H1 (cell line): ENCODE data around the gene CTTNBP2. TPM values are rescaled to one million over a fixed set of nuclear protein-coding genes. Genes with fewer than 3 reads are reported as not detected.

Source experiments
- CTCF ChIA-PET: fragments of 300-600 bp; sonication (Branson Sonifier 250); formaldehyde crosslinking; loops from one replicate; lab custom pipeline; 2021; ENCODE audit not compliant: partially characterized antibody; lab: Charles Lee
- POLR2A ChIA-PET: fragments of 300-600 bp; sonication (Branson Sonifier 250); formaldehyde crosslinking; loops from one replicate; lab custom pipeline; 2021; ENCODE audit warnings: inconsistent platforms; ENCODE audit not compliant: partially characterized antibody; lab: Charles Lee
- DNase-seq, 2 experiments: peaks; one replicate each; pipeline versions ENCODE4 v3.0.0 to v3.0.0-alpha.2; 2010 to 2022; ENCODE audit warnings: low spot score in 2 of 2, low read depth in 1 of 2, mixed read lengths in 1 of 2
- FAIRE-seq: peaks from 2 replicates; lab custom pipeline; 2011; peaks lifted over from hg19 to GRCh38; lab: Jason Lieb, UNC
- H2AFZ ChIP-seq: 2 replicates; pipeline ENCODE4 v1.8.1; 2012; ENCODE audit warnings: low read length, inconsistent platforms
- H2AK5ac ChIP-seq: 2 replicates; pipeline ENCODE4 v1.6.1; 2013; ENCODE audit warnings: low read depth, low read length
- H2BK120ac ChIP-seq: replicated peaks from 2 replicates; pipeline ENCODE3; 2013; ENCODE audit warnings: low read depth, low read length, inconsistent platforms
- H2BK12ac ChIP-seq: 2 replicates; pipeline ENCODE4 v1.6.1; 2013; ENCODE audit warnings: low read depth, low read length
- H2BK15ac ChIP-seq: 2 replicates; pipeline ENCODE4 v1.6.1; 2013; ENCODE audit warnings: low read length
- H2BK20ac ChIP-seq: 2 replicates; pipeline ENCODE4 v1.6.1; 2013; ENCODE audit warnings: low read length
- H2BK5ac ChIP-seq: 2 replicates; pipeline ENCODE4 v1.6.1; 2013; ENCODE audit warnings: low read depth, low read length
- H3K14ac ChIP-seq: 2 replicates; pipeline ENCODE4 v1.6.1; 2013; ENCODE audit warnings: inconsistent platforms; ENCODE audit not compliant: insufficient read length
- H3K18ac ChIP-seq: 2 replicates; pipeline ENCODE4 v1.6.1; 2013; ENCODE audit warnings: low read length; ENCODE audit errors: extremely low read depth
- H3K23ac ChIP-seq: 2 replicates; pipeline ENCODE4 v1.6.1; 2013; ENCODE audit warnings: inconsistent platforms; ENCODE audit not compliant: insufficient read length
- H3K23me2 ChIP-seq: 2 replicates; pipeline ENCODE4 v1.6.1; 2013; ENCODE audit warnings: low read depth, low read length
- H3K27ac ChIP-seq: 2 replicates; pipeline ENCODE4 v1.6.1; 2011; ENCODE audit warnings: low read depth, low read length, inconsistent platforms
- H3K27me3 ChIP-seq, 4 experiments: replicated peaks in 1 of 4; 1 replicate in 1 of 4; 2 replicates in 3 of 4; pipeline versions ENCODE4 v1.6.1 to v1.8.1; 2011 to 2013; ENCODE audit warnings: low read length in 3 of 4, mild to moderate bottlenecking in 3 of 4, inconsistent platforms in 2 of 4, mixed read lengths in 2 of 4, moderate library complexity in 1 of 4; ENCODE audit not compliant: control insufficient read depth in 3 of 4, insufficient read depth in 3 of 4; ENCODE audit errors: extremely low read depth in 1 of 4
- H3K36me3 ChIP-seq, 4 experiments: 2 replicates each; pipeline versions ENCODE4 v1.6.1 to v1.8.1; 2011 to 2013; ENCODE audit warnings: mild to moderate bottlenecking in 4 of 4, low read length in 3 of 4, moderate library complexity in 2 of 4, control low read depth in 1 of 4, inconsistent platforms in 1 of 4; ENCODE audit not compliant: insufficient read depth in 4 of 4, control insufficient read depth in 2 of 4
- H3K4ac ChIP-seq: replicated peaks from 2 replicates; pipeline ENCODE3; 2013; ENCODE audit warnings: low read length, low read depth, mixed read lengths, inconsistent platforms; ENCODE audit not compliant: insufficient read length
- H3K4me1 ChIP-seq, 4 experiments: replicated peaks in 1 of 4; 1 replicate in 1 of 4; 2 replicates in 3 of 4; pipeline versions ENCODE4 v1.6.1 to v1.8.1; 2011 to 2013; ENCODE audit warnings: low read length in 3 of 4, inconsistent platforms in 2 of 4, mixed read lengths in 1 of 4; ENCODE audit not compliant: insufficient read depth in 4 of 4, control insufficient read depth in 3 of 4
- H3K4me2 ChIP-seq, 2 experiments: 2 replicates each; pipeline versions ENCODE4 v1.6.1 to v1.8.1; 2011 to 2013; ENCODE audit warnings: low read depth in 2 of 2, low read length in 2 of 2, control low read depth in 1 of 2, inconsistent platforms in 1 of 2, mild to moderate bottlenecking in 1 of 2; ENCODE audit not compliant: insufficient read depth in 1 of 2
- H3K4me3 ChIP-seq, 4 experiments: fragments of 200-600, 300-600 bp in 1 of 4; sonication (generic), shearing (Covaris generic), sonication (Bioruptor Twin) in 1 of 4; 2 replicates each; pipeline versions ENCODE4 v1.5.1 to v1.8.1; 2011 to 2016; ENCODE audit warnings: low read length in 4 of 4, low read depth in 3 of 4, control low read depth in 2 of 4, inconsistent platforms in 2 of 4, mild to moderate bottlenecking in 2 of 4, mixed read lengths in 1 of 4, moderate library complexity in 1 of 4; ENCODE audit not compliant: insufficient read depth in 2 of 4; ENCODE audit errors: extremely low read depth in 1 of 4
- H3K56ac ChIP-seq: replicated peaks from 2 replicates; pipeline ENCODE3; 2013; ENCODE audit warnings: low read depth, mild to moderate bottlenecking, mixed read lengths, low read length, inconsistent platforms; ENCODE audit not compliant: insufficient read length
- H3K79me1 ChIP-seq: 2 replicates; pipeline ENCODE4 v1.6.1; 2013; ENCODE audit warnings: low read depth, low read length, control low read depth
- H3K79me2 ChIP-seq, 2 experiments: 2 replicates each; pipeline versions ENCODE4 v1.6.1 to v1.8.1; 2012 to 2013; ENCODE audit warnings: low read length in 2 of 2, mild to moderate bottlenecking in 2 of 2, inconsistent platforms in 1 of 2; ENCODE audit not compliant: insufficient read depth in 2 of 2, control insufficient read depth in 1 of 2
- H3K9ac ChIP-seq, 4 experiments: replicated peaks in 1 of 4; 1 replicate in 1 of 4; 2 replicates in 3 of 4; pipeline versions ENCODE4 v1.6.1 to v1.8.1; 2011 to 2013; ENCODE audit warnings: low read depth in 3 of 4, low read length in 3 of 4, control low read depth in 2 of 4, mild to moderate bottlenecking in 2 of 4, moderate library complexity in 2 of 4, inconsistent platforms in 1 of 4; ENCODE audit errors: extremely low read depth in 1 of 4
- H3K9me3 ChIP-seq, 2 experiments: 2 replicates each; pipeline versions ENCODE4 v1.6.1 to v1.8.1; 2012 to 2013; ENCODE audit warnings: mild to moderate bottlenecking in 2 of 2, moderate library complexity in 2 of 2, control low read depth in 1 of 2, inconsistent platforms in 1 of 2, low read depth in 1 of 2, low read length in 1 of 2, mixed read lengths in 1 of 2; ENCODE audit not compliant: insufficient read depth in 2 of 2
- H4K20me1 ChIP-seq, 2 experiments: replicated peaks in 1 of 2; 2 replicates each; pipeline versions ENCODE3 to v1.8.1; 2011 to 2013; ENCODE audit warnings: inconsistent platforms in 2 of 2, low read length in 2 of 2, mild to moderate bottlenecking in 1 of 2; ENCODE audit not compliant: insufficient read depth in 2 of 2, control insufficient read depth in 1 of 2
- H4K5ac ChIP-seq: 2 replicates; pipeline ENCODE4 v1.6.1; 2013; ENCODE audit warnings: low read length, low read depth, mixed read lengths, inconsistent platforms; ENCODE audit not compliant: insufficient read length
- H4K8ac ChIP-seq: 2 replicates; pipeline ENCODE4 v1.8.0; 2013; ENCODE audit warnings: mild to moderate bottlenecking, moderate library complexity, low read length, inconsistent platforms; ENCODE audit not compliant: insufficient read depth; ENCODE audit errors: extremely low read depth
- H4K91ac ChIP-seq: replicated peaks from 2 replicates; pipeline ENCODE3; 2013; ENCODE audit warnings: low read length, mixed read lengths, inconsistent platforms; ENCODE audit not compliant: insufficient read length
- BCL11A ChIP-seq, 2 experiments: IDR thresholded peaks; one replicate each; pipeline ENCODE4 v1.6.1; 2011; ENCODE audit warnings: low read depth in 2 of 2, low read length in 2 of 2, mild to moderate bottlenecking in 2 of 2
- BRCA1 ChIP-seq: IDR thresholded peaks from 2 replicates; pipeline ENCODE4 v1.6.1; 2012; ENCODE audit warnings: low read depth, low read length, improper control_type of control experiment
- CBX5 ChIP-seq: fragments of 300-800, 300-1000 bp; sonication (generic); IDR thresholded peaks from 2 replicates; pipeline ENCODE4 v1.7.1; 2016; ENCODE audit warnings: antibody characterized with exemption, low read length, low read depth
- CBX8 ChIP-seq: fragments of 300-800, 300-1000 bp; sonication (generic); IDR thresholded peaks from 2 replicates; pipeline ENCODE4 v1.7.1; 2016; ENCODE audit warnings: low read depth, low read length, borderline replicate concordance
- CREB1 ChIP-seq: IDR thresholded peaks from 2 replicates; pipeline ENCODE4 v1.6.1; 2012; ENCODE audit warnings: inconsistent platforms
- EGR1 ChIP-seq: IDR thresholded peaks from 2 replicates; pipeline ENCODE4 v1.6.1; 2011; ENCODE audit warnings: low read depth, low read length, borderline replicate concordance
- MAFK ChIP-seq: IDR thresholded peaks from 2 replicates; pipeline ENCODE4 v1.6.1; 2012; ENCODE audit warnings: low read depth, mild to moderate bottlenecking, improper control_type of control experiment, low read length
- PHF8 ChIP-seq: fragments of 200-600 bp; sonication (generic); conservative IDR thresholded peaks from 2 replicates; pipeline ENCODE4 v1.7.1; 2012; ENCODE audit warnings: low read depth, mild to moderate bottlenecking, inconsistent platforms, low read length, moderate library complexity
- RAD21 ChIP-seq, 2 experiments: IDR thresholded peaks in 1 of 2; conservative IDR thresholded peaks in 1 of 2; 2 replicates each; pipeline ENCODE4 v1.6.1; 2011; ENCODE audit warnings: low read depth in 2 of 2, low read length in 2 of 2, improper control_type of control experiment in 1 of 2, inconsistent platforms in 1 of 2, mild to moderate bottlenecking in 1 of 2, moderate library complexity in 1 of 2
- RFX5 ChIP-seq: IDR thresholded peaks from 2 replicates; pipeline ENCODE4 v1.6.1; 2011; ENCODE audit warnings: low read depth, low read length, improper control_type of control experiment, borderline replicate concordance
- SAP30 ChIP-seq: fragments of 300-600 bp; sonication (generic); IDR thresholded peaks from 2 replicates; pipeline ENCODE4 v1.7.1; 2012; ENCODE audit warnings: low read length, moderate library complexity, mild to moderate bottlenecking, inconsistent platforms; ENCODE audit not compliant: insufficient read depth, insufficient replicate concordance
- TAF1 ChIP-seq: IDR thresholded peaks from 2 replicates; pipeline ENCODE4 v1.6.1; 2011; ENCODE audit warnings: mild to moderate bottlenecking, low read depth, low read length
- TAF7 ChIP-seq: optimal IDR thresholded peaks from 2 replicates; pipeline ENCODE3; 2011; ENCODE audit warnings: low read depth, mild to moderate bottlenecking, inconsistent platforms, low read length, moderate library complexity, borderline replicate concordance
- TBP ChIP-seq: IDR thresholded peaks from 2 replicates; pipeline ENCODE4 v1.6.1; 2011; ENCODE audit warnings: low read depth, low read length, improper control_type of control experiment
- polyA plus RNA-seq, 7 experiments: library from polyadenylated mRNA; depleted of rRNA in 3 of 7; stranded (reverse) in 5 of 7; unstranded in 2 of 7; fragments of >200 nt in 5 of 7; fragments of 200-250 nt in 2 of 7; gene quantifications; 1 replicate in 5 of 7; 2 replicates in 1 of 7; 4 replicates in 1 of 7; pipeline versions ENCODE4 v1.2.1 to v1.2.3, GENCODE V29; 2011 to 2013; ENCODE audit warnings: missing spikeins in 2 of 7, mixed read lengths in 2 of 7
- total RNA-seq: library from RNA; stranded (reverse); fragmentation: NEBNext Ultra II Directional; extraction: Animal tissue kit (Norgen Biotek cat#: 25700); gene quantifications from 2 replicates; pipeline ENCODE4 v1.2.1, GENCODE V29; 2021

CTTNBP2 gene
- total and polyA plus RNA-seq, 2 of the 8 experiments (the other 6 are each of a cell fraction or from before 2014, with no cell fraction given) = 15.3 to 35.1 TPM

DNA sequence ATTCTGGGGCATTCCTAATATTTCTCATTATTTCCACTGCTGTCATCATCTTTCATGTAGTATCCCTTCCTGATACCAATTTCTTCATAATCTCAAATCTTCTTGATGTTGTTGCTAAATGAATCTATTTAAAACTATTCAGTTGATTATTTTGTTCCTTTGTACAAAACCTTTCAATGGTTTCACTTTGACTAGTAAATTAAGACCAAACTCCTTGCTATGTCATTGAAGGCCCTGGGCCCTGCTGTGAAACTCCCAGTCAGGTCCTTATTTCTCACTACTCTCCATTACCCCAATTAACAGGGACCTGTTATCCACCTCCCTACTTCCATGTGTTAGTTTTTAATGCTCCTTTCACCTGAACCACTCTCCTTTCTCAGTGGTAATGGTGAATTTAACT lies 97.0 kb downstream of the CTTNBP2 start:
- H3K14ac ChIP-seq = no peak overlapping the region
- no peak overlapping the region for H4K91ac ChIP-seq
- peaks cover 0 to 2% of the 10 kb centered on the region in 2 experiments for H4K20me1 ChIP-seq
- no peaks in the 10 kb centered on the region for H3K9me3 ChIP-seq
- DNase-seq = no peak
- H3K23ac ChIP-seq = no peak overlapping the region
- H3K79me2 ChIP-seq = no peaks in the 10 kb centered on the region
- no peak overlapping the region for H2AK5ac ChIP-seq
- peaks cover 0 to 24% (median 11%) of the 10 kb centered on the region in 4 experiments; a peak in 5 of 8 replicates for H3K36me3 ChIP-seq
- H3K79me1 ChIP-seq = no peaks in the 10 kb centered on the region; the same call in 1 of the 2 replicates
- no peak overlapping the region for H2BK120ac ChIP-seq
- no peak overlapping the region for H2BK15ac ChIP-seq
- no peak overlapping the region for H3K56ac ChIP-seq
- H2BK20ac ChIP-seq = no peak overlapping the region
- H2BK5ac ChIP-seq = no peak overlapping the region
- H2AFZ ChIP-seq = no peak overlapping the region
- no peak overlapping the region for H3K9ac ChIP-seq
- no peak overlapping the region for H3K18ac ChIP-seq
- ChIA-PET CTCF (interaction anchor here (0.6 to 2.4 kb wide), 3 partner anchors 54 to 281 kb away, joined by 3 to 11 read pairs (median 3); no protein-coding TSS in a partner anchor), POLR2A (interaction anchor here (1.0 kb wide), 1 partner anchor 59 kb away, joined by 3 read pairs; no protein-coding TSS in a partner anchor)
- no peak overlapping the region for H4K8ac ChIP-seq
- no peaks in the 10 kb centered on the region for H3K4me1 ChIP-seq
- no peak for FAIRE-seq
- no peak overlapping the region for H3K4ac ChIP-seq
- no peak overlapping the region for H4K5ac ChIP-seq
- no peak overlapping the region for H3K27ac ChIP-seq
- H2BK12ac ChIP-seq = no peak overlapping the region
- no peaks in the 10 kb centered on the region; the same call in 1 of the 2 replicates for H3K23me2 ChIP-seq
- no peaks in the 10 kb centered on the region for H3K27me3 ChIP-seq
- H3K4me3 ChIP-seq = no peak overlapping the region
- no peak overlapping the region for H3K4me2 ChIP-seq
- no peak for TF ChIP-seq SAP30
- no peak for TF ChIP-seq TAF1
- no peak for TF ChIP-seq RAD21 (IDR thresholded peaks at IDR 0.05 in 1 of 2, conservative IDR thresholded peaks at IDR 0.05 in 1 of 2; ENCODE audit: low read depth in 2 of 2, low read length in 2 of 2)
- no peak for TF ChIP-seq CBX8
- TF ChIP-seq PHF8 = no peak
- no peak for TF ChIP-seq BCL11A (IDR thresholded peaks at IDR 0.05; ENCODE audit: low read depth in 2 of 2, low read length in 2 of 2)
- no peak for TF ChIP-seq BRCA1
- TF ChIP-seq CREB1 = no peak
- TF ChIP-seq TBP = no peak
- TF ChIP-seq EGR1 = no peak
- TF ChIP-seq TAF7 = no peak
- TF ChIP-seq MAFK = no peak
- TF ChIP-seq RFX5 = no peak
- TF ChIP-seq CBX5 = no peak
